CD4-positive, alpha-beta T cell (primary cell): ENCODE results near the gene OR5B12. TPM values are rescaled to one million over a fixed set of nuclear protein-coding genes. Genes with fewer than 3 reads are reported as not detected.

Source experiments
- ATAC-seq: fragments of 200-7000 bp; cut with Tn5 transposase; one replicate; pipeline ENCODE4 v1.10.0; 2022; ENCODE audit warnings: mild to moderate bottlenecking; ENCODE audit not compliant: poor library complexity
- CTCF ChIA-PET: fragments of 350-600 bp; sonication (Branson Sonifier 250); formaldehyde crosslinking; loops from one replicate; lab custom pipeline; 2021; ENCODE audit warnings: antibody characterized with exemption, inconsistent platforms; lab: Charles Lee
- POLR2A ChIA-PET: fragments of 350-600 bp; sonication (Branson Sonifier 250); formaldehyde crosslinking; loops from one replicate; lab custom pipeline; 2021; ENCODE audit warnings: antibody characterized with exemption, inconsistent platforms; lab: Charles Lee
- DNase-seq, 14 experiments: peaks; one replicate each; pipeline ENCODE4 v3.0.0-alpha.2; 2013 to 2020; ENCODE audit warnings: mixed read lengths in 2 of 14
- H3K27ac ChIP-seq, 2 donors: one replicate each; pipeline versions ENCODE4 v1.5.1 to v1.7.0; 2013; ENCODE audit warnings: low read length in 2 of 2, low read depth in 1 of 2, mild to moderate bottlenecking in 1 of 2
- H3K27me3 ChIP-seq, 2 experiments: 1 replicate in 1 of 2; 2 replicates in 1 of 2; pipeline versions ENCODE4 v1.6.1 to v1.7.0; 2013; ENCODE audit warnings: low read length in 2 of 2, control low read depth in 1 of 2, mild to moderate bottlenecking in 1 of 2, moderate library complexity in 1 of 2; ENCODE audit not compliant: insufficient read depth in 2 of 2, control insufficient read depth in 1 of 2
- H3K36me3 ChIP-seq: one replicate; pipeline ENCODE4 v1.6.1; 2013; ENCODE audit warnings: low read length, control low read depth; ENCODE audit not compliant: insufficient read depth
- H3K4me1 ChIP-seq: one replicate; pipeline ENCODE4 v1.6.1; 2013; ENCODE audit warnings: low read length, control low read depth; ENCODE audit not compliant: insufficient read depth
- H3K4me3 ChIP-seq: one replicate; pipeline ENCODE4 v1.5.1; 2013; ENCODE audit warnings: mild to moderate bottlenecking, low read length, moderate library complexity
- H3K9me3 ChIP-seq, 2 experiments: 1 replicate in 1 of 2; 2 replicates in 1 of 2; pipeline versions ENCODE4 v1.6.1 to v1.7.0; 2013; ENCODE audit warnings: low read length in 2 of 2, mild to moderate bottlenecking in 2 of 2, control low read depth in 1 of 2, moderate library complexity in 1 of 2; ENCODE audit not compliant: control insufficient read depth in 1 of 2, insufficient read depth in 1 of 2
- H3K27ac Mint-ChIP-seq: one replicate; pipeline ENCODE4 v1.8.0; 2020; ENCODE audit warnings: mixed read lengths
- H3K27me3 Mint-ChIP-seq: one replicate; pipeline ENCODE4 v1.8.0; 2021; ENCODE audit warnings: mixed read lengths
- H3K36me3 Mint-ChIP-seq: one replicate; pipeline ENCODE4 v1.8.0; 2021; ENCODE audit warnings: low read depth, mixed read lengths
- H3K4me1 Mint-ChIP-seq: one replicate; pipeline ENCODE4 v1.8.0; 2021; ENCODE audit warnings: low read depth, mixed read lengths
- H3K4me3 Mint-ChIP-seq: one replicate; pipeline ENCODE4 v1.8.0; 2020; ENCODE audit warnings: mild to moderate bottlenecking, mixed read lengths
- H3K9me3 Mint-ChIP-seq: one replicate; pipeline ENCODE4 v1.8.0; 2020; ENCODE audit warnings: mixed read lengths
- CTCF ChIP-seq: fragments of 200-600 bp; IDR thresholded peaks from one replicate; pipeline ENCODE4 v1.8.0; 2022; ENCODE audit warnings: antibody characterized with exemption, mild to moderate bottlenecking
- intact Hi-C, 2 experiments: fragments of 100-400 bp; cut with DNase I in 1 of 2; cut with micrococcal nuclease in 1 of 2; formaldehyde crosslinking; loops; one replicate each; pipeline versions ENCODE4 v1.15.1 to v1.9.0; 2023 to 2025; cut with DNase I, micrococcal nuclease
- polyA plus RNA-seq, 2 donors: library from polyadenylated mRNA; unstranded; fragments of 120-200 nt; gene quantifications; one replicate each; pipeline ENCODE4 v1.2.1, GENCODE V29; 2013
- total RNA-seq, 174 experiments: library from RNA in 2 of 174; stranded (reverse) in 2 of 174; gene quantifications; one replicate each; pipeline ENCODE4 v1.2.3 and lab custom pipeline; 2021 to 2026

Gene OR5B12
- total RNA-seq (not detected), total RNA-seq (lab: John Stamatoyannopoulos, UW) (0 to 0.48 (median 0) reads per million in 172 experiments)
- not detected for polyA plus RNA-seq (2013, experiment 1 of 2)
- polyA plus RNA-seq (2013, experiment 2 of 2), result 0.04 TPM

GRCh38 chr11:58442136-58442535 is at the start of gene OR5B12:
OR5B12 (minus strand) TSS chr11:58442236; CDS start chr11:58440151, 2,085 bp downstream.
- Mint-ChIP-seq H3K4me1 (no peaks in the 10 kb centered on the region), H3K27me3 (peaks cover 29% of the 10 kb centered on the region), H3K4me3 (no peak within 1 kb of the TSS), H3K36me3 (peaks cover 5% of the 10 kb centered on the region), H3K27ac (no peak within 1 kb of the TSS), H3K9me3 (peaks cover 6% of the 10 kb centered on the region)
- Histone ChIP-seq H3K4me1 (no peaks in the 10 kb centered on the region), H3K27me3 (peaks cover 0 to 2% of the 10 kb centered on the region in 2 experiments), H3K36me3 (no peaks in the 10 kb centered on the region), H3K9me3 (no peaks in the 10 kb centered on the region), H3K27ac (no peak within 1 kb of the TSS), H3K4me3 (no peak within 1 kb of the TSS)
- TF ChIP-seq CTCF, result no peak
- POLR2A ChIA-PET, result no interaction called here
- intact Hi-C loops, result no loop called here
- DNase-seq, result no peak
- CTCF ChIA-PET, result no interaction called here
- ATAC-seq, result no peak

GRCh38 chr11:58490827-58491226 is 48.8 kb upstream of the OR5B12 start:
- DNase-seq, result no peak
- intact Hi-C loops, result no loop called here
- Mint-ChIP-seq H3K27me3 (no peaks in the 10 kb centered on the region), H3K36me3 (no peaks in the 10 kb centered on the region), H3K4me1 (no peaks in the 10 kb centered on the region), H3K27ac (no peak overlapping the region), H3K4me3 (no peak overlapping the region), H3K9me3 (no peaks in the 10 kb centered on the region)
- Histone ChIP-seq H3K9me3 (no peaks in the 10 kb centered on the region), H3K36me3 (no peaks in the 10 kb centered on the region), H3K27me3 (no peaks in the 10 kb centered on the region), H3K4me3 (no peak overlapping the region), H3K4me1 (no peaks in the 10 kb centered on the region), H3K27ac (no peak overlapping the region)
- ChIA-PET POLR2A (no interaction called here), CTCF (no interaction called here)
- no peak for ATAC-seq
- no peak for TF ChIP-seq CTCF

- Histone ChIP-seq H3K36me3 (no peaks in the 10 kb centered on the region), H3K27ac (no peak overlapping the region), H3K27me3 (peaks cover 0 to 3% of the 10 kb centered on the region in 2 experiments), H3K4me1 (no peaks in the 10 kb centered on the region), H3K4me3 (no peak overlapping the region), H3K9me3 (no peaks in the 10 kb centered on the region)
- no peak overlapping the region for H3K4me3 Mint-ChIP-seq
- ChIA-PET CTCF (interaction anchor here (0.6 kb wide), 1 partner anchor 552 kb away, joined by 3 read pairs; no protein-coding TSS in a partner anchor), POLR2A (no interaction called here)
- TF ChIP-seq CTCF, result no peak
- ATAC-seq (no peak), DNase-seq (no peak)
- no peaks in the 10 kb centered on the region for H3K36me3 Mint-ChIP-seq
- intact Hi-C loops, result no loop called here
- H3K9me3 Mint-ChIP-seq, result peaks cover 2% of the 10 kb centered on the region
- no peaks in the 10 kb centered on the region for H3K4me1 Mint-ChIP-seq
- H3K27ac Mint-ChIP-seq, result no peak overlapping the region
- peaks cover 12% of the 10 kb centered on the region for H3K27me3 Mint-ChIP-seq
These were observed 45.1 kb upstream of the OR5B12 start for GRCh38 chr11:58487170-58487569.
